ENCODE results near the gene LIMA1. TPM values are rescaled to one million over a fixed set of nuclear protein-coding genes. Genes with fewer than 3 reads are reported as not detected.
"Not testable (repeated sequence)": the region's sequence is repeated elsewhere in the genome, so short reads cannot be mapped to it uniquely, and the experiment has no call there.

Gene LIMA1
- total RNA-seq, 2 donors from 2014 or later = 20.1 to 26.0 TPM

DNA sequence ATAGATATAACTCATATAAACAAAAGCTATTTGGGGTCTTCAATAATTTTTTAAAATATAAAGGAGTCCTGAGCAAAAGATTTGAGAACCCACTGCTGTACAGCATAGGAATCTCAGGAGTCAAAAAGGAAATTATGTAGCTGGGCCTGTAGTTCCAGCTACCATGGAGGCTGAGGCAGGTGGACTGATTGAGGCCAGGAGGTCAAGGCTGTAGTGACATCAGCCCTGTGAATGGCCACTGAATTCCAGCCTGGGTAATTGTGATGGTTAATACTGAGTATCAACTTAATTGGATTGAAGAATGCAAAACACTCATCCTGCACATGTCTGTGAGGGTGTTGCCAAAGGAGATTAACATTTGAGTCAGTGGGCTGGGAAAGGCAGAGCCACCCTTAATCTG lies 126.7 kb downstream of the LIMA1 start:
- no peak overlapping the region for H3K4me3 ChIP-seq (ENCODE audit: low read length)
- Mint-ChIP-seq H3K9me3 (no peaks in the 10 kb centered on the region), H3K36me3 (ENCODE audit: low read depth) (peaks cover 26% of the 10 kb centered on the region), H3K27ac (no peak overlapping the region), H3K4me3 (no peak overlapping the region), H3K4me1 (peaks cover 9% of the 10 kb centered on the region), H3K27me3 (ENCODE audit: insufficient read depth) (no peaks in the 10 kb centered on the region)
- H3K36me3 ChIP-seq (ENCODE audit: control insufficient read depth, insufficient read depth, low read length) = peaks cover 29% of the 10 kb centered on the region
- TF ChIP-seq, protein P1, sequence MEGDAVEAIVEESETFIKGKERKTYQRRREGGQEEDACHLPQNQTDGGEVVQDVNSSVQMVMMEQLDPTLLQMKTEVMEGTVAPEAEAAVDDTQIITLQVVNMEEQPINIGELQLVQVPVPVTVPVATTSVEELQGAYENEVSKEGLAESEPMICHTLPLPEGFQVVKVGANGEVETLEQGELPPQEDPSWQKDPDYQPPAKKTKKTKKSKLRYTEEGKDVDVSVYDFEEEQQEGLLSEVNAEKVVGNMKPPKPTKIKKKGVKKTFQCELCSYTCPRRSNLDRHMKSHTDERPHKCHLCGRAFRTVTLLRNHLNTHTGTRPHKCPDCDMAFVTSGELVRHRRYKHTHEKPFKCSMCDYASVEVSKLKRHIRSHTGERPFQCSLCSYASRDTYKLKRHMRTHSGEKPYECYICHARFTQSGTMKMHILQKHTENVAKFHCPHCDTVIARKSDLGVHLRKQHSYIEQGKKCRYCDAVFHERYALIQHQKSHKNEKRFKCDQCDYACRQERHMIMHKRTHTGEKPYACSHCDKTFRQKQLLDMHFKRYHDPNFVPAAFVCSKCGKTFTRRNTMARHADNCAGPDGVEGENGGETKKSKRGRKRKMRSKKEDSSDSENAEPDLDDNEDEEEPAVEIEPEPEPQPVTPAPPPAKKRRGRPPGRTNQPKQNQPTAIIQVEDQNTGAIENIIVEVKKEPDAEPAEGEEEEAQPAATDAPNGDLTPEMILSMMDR (conservative IDR thresholded peaks at IDR 0.05) = no peak
- DNase-seq = no peak
- no peak overlapping the region for H3K27ac ChIP-seq (ENCODE audit: low read depth, low read length)
- no peaks in the 10 kb centered on the region for H3K27me3 ChIP-seq (ENCODE audit: control insufficient read depth, insufficient read depth, low read length, poor library complexity, severe bottlenecking)
- H3K4me1 ChIP-seq (ENCODE audit: control insufficient read depth, insufficient read depth, low read length) = no peaks in the 10 kb centered on the region
- H3K9ac ChIP-seq (ENCODE audit: extremely low read depth, low read length, poor library complexity, severe bottlenecking) = no peak overlapping the region
- H3K9me3 ChIP-seq (ENCODE audit: control insufficient read depth, low read length) = peaks cover 14% of the 10 kb centered on the region

DNA sequence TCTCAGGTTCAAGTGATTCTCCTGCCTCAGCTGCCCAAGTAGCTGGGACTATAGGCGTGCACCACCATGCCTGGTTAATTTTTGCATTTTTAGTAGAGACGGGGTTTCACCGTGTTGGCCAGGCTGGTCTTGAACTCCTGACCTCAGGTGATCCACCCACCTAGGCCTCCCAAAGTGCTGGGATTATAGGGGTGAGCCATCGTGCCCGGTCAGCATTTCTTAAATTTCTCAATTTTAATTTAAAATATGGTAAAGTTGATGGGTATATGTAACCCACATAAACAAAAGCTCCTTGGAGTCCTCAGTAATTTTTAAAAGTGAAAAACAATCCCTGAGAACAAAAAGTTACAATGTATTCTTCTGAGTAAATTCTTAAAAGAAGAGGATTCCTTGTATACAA lies 128.4 kb downstream of the LIMA1 start:
- H3K4me3 Mint-ChIP-seq, H3K9me3 Mint-ChIP-seq, H3K4me1 Mint-ChIP-seq: not testable (repeated sequence)

DNA sequence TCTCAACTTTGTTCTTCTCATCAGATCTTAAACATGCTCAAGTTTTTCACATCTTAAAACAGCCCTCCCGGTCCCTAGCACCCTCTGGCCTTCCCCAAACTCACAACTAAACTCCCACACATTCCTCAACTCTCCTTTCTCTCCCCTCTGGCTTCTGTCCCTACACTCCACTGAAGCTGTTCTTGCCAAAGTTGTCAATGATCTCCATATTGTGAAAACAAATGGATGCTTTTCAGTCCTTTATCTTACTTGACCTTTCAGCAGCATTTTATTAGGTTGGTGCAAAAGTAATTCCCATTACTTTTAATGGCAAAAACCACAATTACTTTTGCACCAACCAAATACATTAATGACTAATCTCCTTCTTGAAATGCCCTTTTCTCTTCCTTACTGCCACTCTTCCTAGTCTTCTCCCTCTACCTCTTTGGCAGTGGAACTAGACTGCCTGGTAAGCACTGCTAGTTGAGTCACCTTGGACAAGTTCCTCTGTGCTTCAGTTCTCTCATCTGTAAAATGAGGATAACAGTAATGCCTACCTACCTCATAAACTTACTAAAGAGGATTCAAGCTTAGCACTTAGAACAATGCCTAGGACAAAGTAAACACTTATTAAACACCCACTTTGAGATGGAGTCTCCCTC lies 132.2 kb downstream of the LIMA1 start:
- H3K4me3 ChIP-seq (ENCODE audit: low read length) = no peak overlapping the region
- Mint-ChIP-seq H3K27ac (peak overlapping the region; percentile 20), H3K4me1 (no peaks in the 10 kb centered on the region), H3K9me3 (no peaks in the 10 kb centered on the region), H3K27me3 (ENCODE audit: insufficient read depth) (no peaks in the 10 kb centered on the region), H3K36me3 (ENCODE audit: low read depth) (peaks cover 7% of the 10 kb centered on the region), H3K4me3 (no peak overlapping the region)
- no peaks in the 10 kb centered on the region for H3K4me1 ChIP-seq (ENCODE audit: control insufficient read depth, insufficient read depth, low read length)
- H3K27me3 ChIP-seq (ENCODE audit: control insufficient read depth, insufficient read depth, low read length, poor library complexity, severe bottlenecking) = no peaks in the 10 kb centered on the region
- peaks cover 6% of the 10 kb centered on the region for H3K36me3 ChIP-seq (ENCODE audit: control insufficient read depth, insufficient read depth, low read length)
- TF ChIP-seq, protein P1 (conservative IDR thresholded peaks at IDR 0.05) = no peak
- no peak for DNase-seq
- no peaks in the 10 kb centered on the region for H3K9me3 ChIP-seq (ENCODE audit: control insufficient read depth, low read length)
- H3K27ac ChIP-seq (ENCODE audit: low read depth, low read length) = no peak overlapping the region
- no peak overlapping the region for H3K9ac ChIP-seq (ENCODE audit: extremely low read depth, low read length, poor library complexity, severe bottlenecking)
- WGBS, 2 experiments (ENCODE audit: insufficient coverage in 1 of 2, insufficient read length in 1 of 2) = 86 to 88% methylated on average over 1 of the region's 1 CpG

More for the DNA sequence above, 128.4 kb downstream of the LIMA1 start:
- DNase-seq; H3K27ac Mint-ChIP-seq; H3K4me1 ChIP-seq (ENCODE audit: control insufficient read depth, insufficient read depth, low read length); H3K4me3 ChIP-seq (ENCODE audit: low read length); H3K27ac ChIP-seq (ENCODE audit: low read depth, low read length); H3K27me3 ChIP-seq (ENCODE audit: control insufficient read depth, insufficient read depth, low read length, poor library complexity, severe bottlenecking); H3K27me3 Mint-ChIP-seq (ENCODE audit: insufficient read depth); H3K9ac ChIP-seq (ENCODE audit: extremely low read depth, low read length, poor library complexity, severe bottlenecking): not testable (repeated sequence)
- Histone ChIP-seq H3K36me3 (ENCODE audit: control insufficient read depth, insufficient read depth, low read length) (peaks cover 29% of the 10 kb centered on the region), H3K9me3 (ENCODE audit: control insufficient read depth, low read length) (peaks cover 14% of the 10 kb centered on the region)
- 94 to 95% methylated on average over 3 of the region's 5 CpGs for WGBS, 2 experiments (ENCODE audit: insufficient coverage in 1 of 2, insufficient read length in 1 of 2)
- peaks cover 26% of the 10 kb centered on the region for H3K36me3 Mint-ChIP-seq (ENCODE audit: low read depth)

DNA sequence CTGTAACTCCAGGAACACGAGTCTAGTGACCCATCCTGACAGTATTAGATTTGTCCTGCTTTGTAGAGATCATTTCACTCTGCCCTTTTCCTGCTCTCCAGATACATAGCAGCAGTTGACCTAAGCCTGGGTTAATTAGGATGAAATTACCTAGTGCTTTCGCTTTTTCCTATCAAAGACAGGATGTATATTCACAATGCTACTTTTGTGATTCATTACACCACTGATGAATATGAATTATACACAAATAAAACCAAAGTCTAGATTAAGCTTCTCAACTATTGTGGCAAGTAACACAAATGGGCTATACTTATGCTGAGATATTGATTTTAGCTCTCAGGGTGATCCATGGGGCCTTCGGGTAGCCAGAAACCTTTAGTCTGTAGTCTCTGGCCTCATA lies 134.0 kb downstream of the LIMA1 start:
- Mint-ChIP-seq H3K4me3 (no peak overlapping the region), H3K27ac (no peak overlapping the region), H3K27me3 (ENCODE audit: insufficient read depth) (no peaks in the 10 kb centered on the region), H3K36me3 (ENCODE audit: low read depth) (peaks cover 6% of the 10 kb centered on the region), H3K4me1 (peaks cover 4% of the 10 kb centered on the region), H3K9me3 (no peaks in the 10 kb centered on the region)
- Histone ChIP-seq H3K36me3 (ENCODE audit: control insufficient read depth, insufficient read depth, low read length) (peaks cover 6% of the 10 kb centered on the region), H3K4me3 (ENCODE audit: low read length) (no peak overlapping the region), H3K9me3 (ENCODE audit: control insufficient read depth, low read length) (no peaks in the 10 kb centered on the region), H3K27me3 (ENCODE audit: control insufficient read depth, insufficient read depth, low read length, poor library complexity, severe bottlenecking) (no peaks in the 10 kb centered on the region), H3K27ac (ENCODE audit: low read depth, low read length) (no peak overlapping the region), H3K4me1 (ENCODE audit: control insufficient read depth, insufficient read depth, low read length) (no peaks in the 10 kb centered on the region), H3K9ac (ENCODE audit: extremely low read depth, low read length, poor library complexity, severe bottlenecking) (no peak overlapping the region)
- no peak for DNase-seq
- 96 to 100% methylated on average over 1 to 3 of the region's 3 CpGs for WGBS, 2 experiments (ENCODE audit: insufficient coverage in 1 of 2, insufficient read length in 1 of 2)
- TF ChIP-seq, protein P1 (conservative IDR thresholded peaks at IDR 0.05) = no peak

DNA sequence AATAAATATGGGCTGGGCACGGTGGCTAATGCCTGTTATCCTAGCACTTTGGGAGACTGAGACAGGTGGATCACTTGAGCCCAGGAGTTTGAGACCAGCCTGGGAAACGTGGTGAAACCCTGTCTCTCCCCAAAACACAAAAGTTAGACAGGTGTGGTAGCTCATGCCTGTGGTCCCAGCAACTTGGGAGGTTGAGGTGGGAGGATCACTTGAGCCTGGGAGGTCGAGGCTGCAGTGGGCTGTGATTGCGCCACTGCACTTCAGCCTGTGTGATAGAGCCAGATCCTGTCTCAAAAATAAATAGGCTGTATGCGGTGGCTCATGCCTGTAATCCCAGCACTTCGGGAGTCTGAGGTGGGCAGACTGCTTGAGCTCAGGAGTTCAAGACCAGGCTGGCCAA lies 135.3 kb downstream of the LIMA1 start:
- not testable (repeated sequence) for DNase-seq; H3K9me3 ChIP-seq (ENCODE audit: control insufficient read depth, low read length); H3K9me3 Mint-ChIP-seq; H3K4me3 ChIP-seq (ENCODE audit: low read length); H3K27ac Mint-ChIP-seq; H3K4me1 ChIP-seq (ENCODE audit: control insufficient read depth, insufficient read depth, low read length); H3K27ac ChIP-seq (ENCODE audit: low read depth, low read length); H3K4me3 Mint-ChIP-seq; H3K36me3 Mint-ChIP-seq (ENCODE audit: low read depth); H3K4me1 Mint-ChIP-seq; H3K36me3 ChIP-seq (ENCODE audit: control insufficient read depth, insufficient read depth, low read length); H3K27me3 Mint-ChIP-seq (ENCODE audit: insufficient read depth); H3K27me3 ChIP-seq (ENCODE audit: control insufficient read depth, insufficient read depth, low read length, poor library complexity, severe bottlenecking); H3K9ac ChIP-seq (ENCODE audit: extremely low read depth, low read length, poor library complexity, severe bottlenecking)
- WGBS, 2 experiments (ENCODE audit: insufficient coverage in 1 of 2, insufficient read length in 1 of 2) = 90 to 98% methylated on average over 2 to 6 of the region's 6 CpGs
